Activated CD4-positive, alpha-beta T cell treated with anti-CD3 and anti-CD28 coated beads for 48 hours (primary cell): Measurements from ENCODE around the gene ZBTB34.

ENCODE experiments used
- DNase-seq: peaks from one replicate; pipeline ENCODE4 v3.0.0-alpha.2; 2020

The ZBTB34 gene

GRCh38 chr9:126880226-126880946 is 19.9 kb downstream of the ZBTB34 start:
- no peak for DNase-seq

- no peak for DNase-seq
These were observed 20.5 kb downstream of the ZBTB34 start for GRCh38 chr9:126880947-126881332.

- DNase-seq: no peak
These were observed 22.3 kb downstream of the ZBTB34 start for GRCh38 chr9:126882746-126883145.

- no peak for DNase-seq
These were observed 23.2 kb downstream of the ZBTB34 start for GRCh38 chr9:126883636-126884035.

GRCh38 chr9:126885131-126885641 is 24.7 kb downstream of the ZBTB34 start:
- no peak for DNase-seq

- DNase-seq: no peak
These were observed 25.8 kb downstream of the ZBTB34 start for GRCh38 chr9:126886034-126886822.

- DNase-seq: no peak
These were observed 26.5 kb downstream of the ZBTB34 start for GRCh38 chr9:126886897-126887296.

- DNase-seq: no peak
These were observed 31.2 kb downstream of the ZBTB34 start for GRCh38 chr9:126891676-126892075.

- DNase-seq: no peak
These were observed 32.6 kb downstream of the ZBTB34 start for GRCh38 chr9:126893079-126893478.

GRCh38 chr9:126894052-126894603 is 33.7 kb downstream of the ZBTB34 start:
- no peak for DNase-seq

GRCh38 chr9:126902210-126902609 is 41.8 kb downstream of the ZBTB34 start:
- no peak for DNase-seq

- no peak for DNase-seq
These were observed 44.1 kb downstream of the ZBTB34 start for GRCh38 chr9:126904586-126904985.

- DNase-seq: no peak
These were observed 45.7 kb downstream of the ZBTB34 start for GRCh38 chr9:126906091-126906490.

- DNase-seq: no peak
These were observed 46.6 kb downstream of the ZBTB34 start for GRCh38 chr9:126907058-126907457.

GRCh38 chr9:126914458-126915280 is 54.2 kb downstream of the ZBTB34 start, which contains the start of gene RALGPS1:
TSS of gene RALGPS1 (plus strand) at chr9:126914782. CDS start at chr9:126962290, 47,508 bp downstream.
- peak; percentile 90 for DNase-seq

- DNase-seq: peak; percentile 20
These were observed 54.9 kb downstream of the ZBTB34 start for GRCh38 chr9:126915281-126915816.

GRCh38 chr9:126915846-126916543 is 55.6 kb downstream of the ZBTB34 start:
- no peak for DNase-seq

GRCh38 chr9:126916909-126917308 is 56.5 kb downstream of the ZBTB34 start:
- no peak for DNase-seq

- no peak for DNase-seq
These were observed 58.8 kb downstream of the ZBTB34 start for GRCh38 chr9:126919193-126919592.

- DNase-seq: no peak
These were observed 65.4 kb downstream of the ZBTB34 start for GRCh38 chr9:126925876-126926275.

- DNase-seq: no peak
These were observed 65.9 kb downstream of the ZBTB34 start for GRCh38 chr9:126926364-126926763.

- no peak for DNase-seq
These were observed 67.0 kb downstream of the ZBTB34 start for GRCh38 chr9:126927419-126927818.
